Epithelial cell of esophagus (primary cell): ENCODE data around the gene APBB2.
"Not testable (repeated sequence)": the region's sequence is repeated elsewhere in the genome, so short reads cannot be mapped to it uniquely, and the experiment has no call there.

Experiments used
- DNase-seq: peaks from one replicate; pipeline ENCODE4 v3.0.0; 2010; ENCODE audit warnings: low read depth
- H3K4me3 ChIP-seq: 2 replicates; pipeline ENCODE4 v1.5.1; 2011; ENCODE audit warnings: mild to moderate bottlenecking, low read length, control low read depth
- CTCF ChIP-seq: IDR thresholded peaks from 2 replicates; pipeline ENCODE4 v1.5.1; 2011; ENCODE audit warnings: low read depth, mild to moderate bottlenecking, low read length, control low read depth, inconsistent platforms; ENCODE audit not compliant: insufficient read depth; ENCODE audit errors: missing control alignments

The APBB2 gene

GRCh38 chr4:40908297-40908696 is 306.0 kb downstream of the APBB2 start:
- no peak for TF ChIP-seq CTCF
- no peak overlapping the region for H3K4me3 ChIP-seq
- DNase-seq, result peak; percentile 79

- no peak for DNase-seq
- no peak overlapping the region for H3K4me3 ChIP-seq
- TF ChIP-seq CTCF, result no peak
Observed at GRCh38 chr4:40905414-40905813, 308.9 kb downstream of the APBB2 start.

DNA sequence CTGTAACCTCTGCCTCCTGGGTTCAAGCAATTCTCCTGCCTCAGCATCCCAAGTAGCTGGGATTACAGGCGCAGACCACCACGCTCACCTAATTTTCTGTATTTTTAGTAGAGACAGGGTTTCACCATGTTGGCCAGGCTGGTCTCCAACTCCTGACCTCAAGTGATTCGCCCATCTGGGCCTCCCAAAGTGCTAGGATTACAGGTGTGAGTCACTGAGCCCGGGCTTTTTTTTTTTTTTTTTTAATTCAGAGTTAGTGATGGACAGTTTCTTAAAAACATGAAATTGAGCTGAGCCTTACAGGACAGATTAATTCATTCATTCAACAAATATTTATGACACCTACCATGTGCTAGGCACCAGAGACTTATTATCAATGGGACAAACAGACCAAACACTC is 313.8 kb downstream of the APBB2 start:
- H3K4me3 ChIP-seq, DNase-seq: not testable (repeated sequence)

GRCh38 chr4:40897557-40898203 is 316.7 kb downstream of the APBB2 start:
- H3K4me3 ChIP-seq, result no peak overlapping the region
- DNase-seq, result peak; percentile 68
- peak; percentile 85 for TF ChIP-seq CTCF

GRCh38 chr4:40890764-40891163 is 323.6 kb downstream of the APBB2 start:
- no peak for DNase-seq
- no peak for TF ChIP-seq CTCF
- H3K4me3 ChIP-seq, result no peak overlapping the region

GRCh38 chr4:40890199-40890598 is 324.1 kb downstream of the APBB2 start:
- DNase-seq, result no peak
- H3K4me3 ChIP-seq, result no peak overlapping the region
- no peak for TF ChIP-seq CTCF

DNA sequence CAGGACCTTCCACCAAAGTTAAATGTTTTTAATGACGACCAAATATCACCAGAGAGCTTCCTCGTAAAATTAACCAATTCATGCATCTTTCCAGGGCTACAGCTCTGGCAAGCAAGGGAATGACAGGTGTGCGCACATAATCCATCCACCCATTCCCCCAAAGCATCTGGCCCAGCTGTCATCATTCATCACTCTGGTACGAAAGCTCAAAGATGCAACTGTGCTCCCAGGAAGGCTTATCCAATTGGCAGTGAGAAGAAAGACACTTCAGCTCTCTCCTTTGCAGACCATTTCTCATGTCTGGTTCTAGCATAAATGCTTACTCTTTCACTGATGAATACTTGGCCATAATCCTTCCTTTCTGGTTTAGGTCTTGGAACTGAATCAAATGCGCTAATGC is 325.4 kb downstream of the APBB2 start:
- H3K4me3 ChIP-seq, result no peak overlapping the region
- no peak for DNase-seq
- no peak for TF ChIP-seq CTCF
